NT2/D1 (cell line): ENCODE data around the gene LCN1.

Source experiments
- YY1 ChIP-seq: IDR thresholded peaks from 2 replicates; pipeline ENCODE4 v1.6.1; 2011; ENCODE audit not compliant: insufficient read length, insufficient read depth
- ZNF274 ChIP-seq: IDR thresholded peaks from 2 replicates; pipeline ENCODE4 v1.6.1; 2011; ENCODE audit warnings: mild to moderate bottlenecking, low read depth, low read length

DNA sequence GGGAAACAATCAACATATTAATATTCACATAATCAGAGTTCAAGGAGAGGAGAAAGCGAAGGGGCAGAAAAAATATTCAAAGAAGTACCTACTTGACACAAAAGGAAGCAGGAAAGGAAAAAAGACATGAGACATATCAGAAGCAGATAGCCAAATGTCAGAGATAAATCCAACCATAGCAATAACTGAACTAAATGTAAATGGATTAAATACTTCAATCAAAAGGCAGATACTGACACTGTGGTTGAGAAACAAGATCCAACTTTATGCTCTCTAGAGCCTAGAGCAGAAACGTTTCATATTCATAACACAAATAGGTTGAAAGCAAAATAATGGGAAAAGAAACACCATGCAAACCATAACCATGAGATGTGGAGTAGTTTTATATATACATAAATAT, 11.8 kb upstream of the LCN1 start:
- TF ChIP-seq ZNF274 (no peak), YY1 (no peak)
